Stimulated activated naive CD8-positive, alpha-beta T cell treated with anti-CD3 and anti-CD28 coated beads, Interleukin-15, amount 100 ng/mL, for 72 hours (primary cell): Measurements from ENCODE around the gene TNFSF10.
"Not testable (repeated sequence)": the region's sequence is repeated elsewhere in the genome, so short reads cannot be mapped to it uniquely, and the experiment has no call there.

ENCODE experiments used
- ATAC-seq: fragments of 150-1000 bp; cut with Tn5 transposase; 2 replicates; pipeline ENCODE4 v1.10.0; 2021; ENCODE audit warnings: mild to moderate bottlenecking, moderate library complexity
- DNase-seq, 2 donors: peaks; one replicate each; pipeline ENCODE4 v3.0.0; 2021 to 2022
- H3K27ac Mint-ChIP-seq, 2 donors: one replicate each; pipeline ENCODE4 v1.8.0; 2022; ENCODE audit warnings: mild to moderate bottlenecking in 2 of 2, mixed read lengths in 2 of 2, moderate library complexity in 2 of 2
- H3K27me3 Mint-ChIP-seq: one replicate; pipeline ENCODE4 v1.8.0; 2022; ENCODE audit warnings: mixed read lengths
- H3K4me1 Mint-ChIP-seq: one replicate; pipeline ENCODE4 v1.8.0; 2022; ENCODE audit warnings: mild to moderate bottlenecking, mixed read lengths
- H3K4me3 Mint-ChIP-seq, 2 donors: one replicate each; pipeline ENCODE4 v1.8.0; 2022; ENCODE audit warnings: mild to moderate bottlenecking in 2 of 2, mixed read lengths in 2 of 2, moderate library complexity in 1 of 2
- H3K9me3 Mint-ChIP-seq, 2 donors: one replicate each; pipeline ENCODE4 v1.8.0; 2022; ENCODE audit warnings: mixed read lengths in 2 of 2

Gene TNFSF10

GRCh38 chr3:172522871-172523818, at the start of gene TNFSF10:
TNFSF10 (minus strand) TSS chr3:172523430; CDS start chr3:172523384, 46 bp downstream.
- ATAC-seq (peak; percentile 81), DNase-seq (peak; percentile 69 to 83)
- H3K4me3 Mint-ChIP-seq = peak within 1 kb of the TSS; percentile 77 to 91
- no peaks in the 10 kb centered on the region for H3K9me3 Mint-ChIP-seq
- no peaks in the 10 kb centered on the region for H3K27me3 Mint-ChIP-seq
- peaks cover 47% of the 10 kb centered on the region for H3K4me1 Mint-ChIP-seq
- peak within 1 kb of the TSS; percentile 67 to 89 for H3K27ac Mint-ChIP-seq

GRCh38 chr3:172569128-172570008, 46.1 kb upstream of the TNFSF10 start:
- peaks cover 34 to 42% of the 10 kb centered on the region in 2 donors for H3K9me3 Mint-ChIP-seq
- DNase-seq (no peak), ATAC-seq (no peak)
- H3K27me3 Mint-ChIP-seq = no peaks in the 10 kb centered on the region
- peaks cover 23% of the 10 kb centered on the region for H3K4me1 Mint-ChIP-seq
- H3K27ac Mint-ChIP-seq = no peak overlapping the region
- H3K4me3 Mint-ChIP-seq = no peak overlapping the region

DNA sequence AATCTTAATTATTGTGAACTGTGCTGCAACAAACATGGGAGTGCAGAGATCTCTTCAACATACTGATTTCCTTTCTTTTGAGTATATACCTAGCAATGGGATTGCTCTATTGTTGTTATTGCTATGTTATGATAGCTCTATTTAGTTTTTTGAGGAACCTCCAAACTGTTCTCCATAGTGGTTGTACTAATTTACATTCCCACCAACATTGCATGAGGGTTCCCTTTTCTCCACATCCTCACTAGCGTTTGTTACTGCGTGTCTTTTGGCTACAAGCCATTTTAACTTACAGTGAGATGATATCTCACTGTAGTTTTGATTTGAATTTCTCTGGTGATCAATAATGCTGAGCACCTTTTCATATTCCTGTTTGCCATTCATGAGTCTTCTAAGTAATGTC, 45.5 kb upstream of the TNFSF10 start:
- Mint-ChIP-seq H3K27me3 (no peaks in the 10 kb centered on the region), H3K4me1 (peaks cover 24% of the 10 kb centered on the region), H3K27ac (no peak overlapping the region), H3K4me3 (no peak overlapping the region), H3K9me3 (peaks cover 34 to 41% of the 10 kb centered on the region in 2 donors)
- ATAC-seq (no peak), DNase-seq (no peak)

- H3K27ac Mint-ChIP-seq, DNase-seq, ATAC-seq, H3K27me3 Mint-ChIP-seq, H3K4me3 Mint-ChIP-seq: not testable (repeated sequence)
- peaks cover 27 to 30% of the 10 kb centered on the region in 2 donors for H3K9me3 Mint-ChIP-seq
- H3K4me1 Mint-ChIP-seq = peaks cover 41% of the 10 kb centered on the region
Measured at GRCh38 chr3:172566785-172567184, 43.6 kb upstream of the TNFSF10 start.

GRCh38 chr3:172564499-172564898, 41.3 kb upstream of the TNFSF10 start:
- Mint-ChIP-seq H3K27ac (no peak overlapping the region), H3K4me1 (peaks cover 45% of the 10 kb centered on the region), H3K9me3 (peaks cover 17 to 18% of the 10 kb centered on the region in 2 donors), H3K4me3 (no peak overlapping the region), H3K27me3 (no peaks in the 10 kb centered on the region)
- DNase-seq = no peak
- ATAC-seq = no peak

DNA sequence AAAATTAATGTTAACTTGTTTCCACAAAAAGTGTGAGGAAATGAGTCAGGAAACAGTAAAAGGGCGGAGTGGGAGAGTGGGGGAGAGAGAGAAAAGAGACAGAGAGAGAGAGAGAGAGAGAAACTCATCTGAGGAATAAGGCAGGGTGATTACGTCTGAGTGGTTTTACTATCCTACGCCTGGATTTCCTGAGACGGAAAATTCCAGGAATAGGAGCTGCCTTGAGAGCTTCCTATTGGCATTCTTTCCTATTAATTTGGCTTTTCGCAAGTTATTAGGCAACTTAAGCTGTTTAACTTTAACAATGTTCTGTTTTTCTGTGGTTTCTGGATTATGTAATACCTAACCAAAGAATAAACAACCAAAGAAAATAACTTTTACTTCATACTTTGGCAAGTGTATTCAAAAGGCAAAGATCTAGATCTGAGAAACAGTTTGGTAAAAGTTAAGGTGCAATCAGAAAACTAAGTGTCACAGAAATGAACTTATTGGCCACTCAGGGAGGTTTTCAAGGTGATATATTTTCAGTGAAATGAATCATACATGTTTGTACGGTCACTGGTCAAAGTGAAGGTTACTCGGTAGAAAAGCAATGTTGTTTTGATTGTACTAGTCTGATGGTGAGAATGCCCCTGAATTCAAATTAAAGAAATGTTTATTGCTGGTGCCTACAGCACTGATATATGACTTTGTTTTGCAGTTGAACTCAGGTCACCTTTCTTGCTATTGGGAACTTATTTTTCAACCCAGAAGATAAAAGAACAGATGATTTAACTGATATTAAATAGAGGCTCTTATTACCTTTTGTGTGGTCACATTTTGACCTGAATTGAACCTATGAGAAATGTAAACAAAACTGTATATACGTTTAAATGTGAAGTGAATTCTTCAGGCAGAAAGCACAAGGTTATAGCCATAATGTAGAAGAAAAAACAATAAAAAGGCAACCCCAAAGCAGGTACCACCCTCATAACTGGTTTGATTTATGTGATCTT, 39.9 kb upstream of the TNFSF10 start:
- H3K9me3 Mint-ChIP-seq = peaks cover 3 to 4% of the 10 kb centered on the region in 2 donors
- H3K4me1 Mint-ChIP-seq = peaks cover 43% of the 10 kb centered on the region
- ATAC-seq = peak; percentile 83
- H3K4me3 Mint-ChIP-seq = peak overlapping the region; percentile 53 to 64
- H3K27me3 Mint-ChIP-seq = no peaks in the 10 kb centered on the region
- DNase-seq = peak in 1 of 2 donors; percentile 53
- H3K27ac Mint-ChIP-seq = peak overlapping the region; percentile 61 to 95

GRCh38 chr3:172561897-172562640, 38.8 kb upstream of the TNFSF10 start:
- peaks cover 54% of the 10 kb centered on the region for H3K4me1 Mint-ChIP-seq
- no peaks in the 10 kb centered on the region for H3K9me3 Mint-ChIP-seq
- H3K27me3 Mint-ChIP-seq = no peaks in the 10 kb centered on the region
- DNase-seq (no peak), ATAC-seq (peak; percentile 62)
- H3K4me3 Mint-ChIP-seq = peak overlapping the region; percentile 67 to 77
- H3K27ac Mint-ChIP-seq = peak overlapping the region; percentile 86 to 96

DNA sequence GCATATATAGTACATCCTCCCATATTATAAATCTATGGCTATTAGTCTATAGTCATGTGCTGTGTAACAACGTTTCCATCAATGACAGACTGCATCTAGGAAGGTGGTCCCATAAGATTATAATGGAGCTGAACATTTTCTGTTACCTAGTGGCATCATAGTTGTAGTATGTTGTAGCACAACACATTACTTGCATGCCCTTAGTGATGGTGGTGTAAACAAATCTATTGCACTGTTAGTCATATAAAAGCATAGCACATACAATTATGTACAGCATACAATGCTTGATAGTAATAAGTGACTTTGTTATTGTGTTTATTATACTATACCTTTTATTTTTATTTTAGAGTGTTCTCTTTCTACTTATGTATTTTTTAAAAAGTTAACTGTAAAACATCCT, 37.4 kb upstream of the TNFSF10 start:
- Mint-ChIP-seq H3K9me3 (no peaks in the 10 kb centered on the region), H3K27ac (no peak overlapping the region), H3K4me1 (peaks cover 55% of the 10 kb centered on the region), H3K27me3 (no peaks in the 10 kb centered on the region), H3K4me3 (no peak overlapping the region)
- DNase-seq = no peak
- no peak for ATAC-seq

DNA sequence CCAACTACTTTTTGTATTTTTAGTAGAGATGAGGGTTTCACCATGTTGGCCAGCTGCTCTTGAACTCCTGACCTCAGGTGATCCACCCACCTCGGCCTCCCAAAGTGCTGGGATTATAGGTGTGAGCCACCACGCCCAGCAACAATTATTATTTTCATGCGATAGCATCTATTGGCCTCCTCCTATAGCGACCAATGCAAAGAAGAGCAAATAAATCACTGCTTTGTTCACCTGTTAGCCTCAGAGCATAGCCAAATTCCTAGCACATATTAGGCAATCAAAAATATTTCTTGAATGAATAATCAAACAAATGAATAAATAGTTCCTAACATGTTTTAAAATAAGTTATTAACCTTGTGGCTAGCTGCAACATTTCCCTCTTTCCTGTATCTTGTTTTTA, 36.8 kb upstream of the TNFSF10 start:
- Mint-ChIP-seq H3K9me3 (no peaks in the 10 kb centered on the region), H3K27ac (no peak overlapping the region), H3K27me3 (no peaks in the 10 kb centered on the region), H3K4me3 (no peak overlapping the region), H3K4me1 (peaks cover 55% of the 10 kb centered on the region)
- ATAC-seq (no peak), DNase-seq (no peak)

- no peaks in the 10 kb centered on the region for H3K9me3 Mint-ChIP-seq
- no peak overlapping the region for H3K4me3 Mint-ChIP-seq
- no peak for ATAC-seq
- H3K27me3 Mint-ChIP-seq = no peaks in the 10 kb centered on the region
- no peak for DNase-seq
- no peak overlapping the region for H3K27ac Mint-ChIP-seq
- H3K4me1 Mint-ChIP-seq = peaks cover 51% of the 10 kb centered on the region
Measured at GRCh38 chr3:172559020-172559419, 35.8 kb upstream of the TNFSF10 start.

GRCh38 chr3:172557515-172558220, 34.4 kb upstream of the TNFSF10 start:
- Mint-ChIP-seq H3K4me3 (no peak overlapping the region), H3K27ac (no peak overlapping the region), H3K9me3 (no peaks in the 10 kb centered on the region), H3K27me3 (no peaks in the 10 kb centered on the region), H3K4me1 (peaks cover 47% of the 10 kb centered on the region)
- DNase-seq = no peak
- peak; percentile 67 for ATAC-seq

- H3K4me3 Mint-ChIP-seq = no peak overlapping the region
Measured at GRCh38 chr3:172553526-172554252, 30.5 kb upstream of the TNFSF10 start.

DNA sequence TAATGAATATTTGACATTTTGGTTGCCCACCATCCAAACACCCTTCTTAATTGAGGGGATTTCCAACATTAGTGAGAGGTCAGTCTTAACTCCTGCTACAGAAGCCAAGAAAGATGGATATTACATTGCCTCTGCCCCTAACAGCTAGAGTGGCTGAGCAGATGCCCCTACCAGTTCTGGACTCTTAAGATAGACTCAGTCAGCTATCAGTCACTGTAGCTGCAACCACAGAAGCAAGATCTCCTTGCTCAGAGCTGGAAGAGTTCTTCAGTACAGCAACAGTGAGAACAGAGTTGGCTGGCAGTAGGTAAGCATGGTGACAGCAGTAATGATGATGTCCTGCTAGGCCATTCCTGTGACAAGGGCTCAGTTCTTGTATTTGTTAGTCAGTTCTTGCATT, 29.4 kb upstream of the TNFSF10 start:
- DNase-seq (no peak), ATAC-seq (no peak)
- no peaks in the 10 kb centered on the region for H3K27me3 Mint-ChIP-seq
- H3K27ac Mint-ChIP-seq = no peak overlapping the region
- no peak overlapping the region for H3K4me3 Mint-ChIP-seq
- no peaks in the 10 kb centered on the region for H3K9me3 Mint-ChIP-seq
- peaks cover 65% of the 10 kb centered on the region for H3K4me1 Mint-ChIP-seq

More at GRCh38 chr3:172553526-172554252, 30.5 kb upstream of the TNFSF10 start:
- no peak overlapping the region for H3K27ac Mint-ChIP-seq
- H3K4me1 Mint-ChIP-seq = peaks cover 66% of the 10 kb centered on the region
- DNase-seq (no peak), ATAC-seq (no peak)
- no peaks in the 10 kb centered on the region for H3K27me3 Mint-ChIP-seq
- no peaks in the 10 kb centered on the region for H3K9me3 Mint-ChIP-seq
